GM12872 (cell line): ENCODE results near the gene CD40LG.

Source experiments
- CTCF ChIP-seq: IDR thresholded peaks from 3 replicates; pipeline ENCODE4 v1.5.1; 2011; ENCODE audit warnings: low read depth, mild to moderate bottlenecking, low read length, moderate library complexity; ENCODE audit not compliant: insufficient read depth

Gene CD40LG

GRCh38 chrX:136650811-136651210 is 2.9 kb downstream of the CD40LG start:
- no peak for TF ChIP-seq CTCF

GRCh38 chrX:136652822-136653723 is 5.1 kb downstream of the CD40LG start:
- no peak for TF ChIP-seq CTCF

GRCh38 chrX:136656361-136656964 is 8.5 kb downstream of the CD40LG start:
- no peak for TF ChIP-seq CTCF

GRCh38 chrX:136658151-136658550 is 10.2 kb downstream of the CD40LG start:
- TF ChIP-seq CTCF, result no peak

- no peak for TF ChIP-seq CTCF
Measured at GRCh38 chrX:136659174-136659573, 11.2 kb downstream of the CD40LG start.

GRCh38 chrX:136660896-136661295 is 12.9 kb downstream of the CD40LG start:
- TF ChIP-seq CTCF, result no peak

- TF ChIP-seq CTCF, result no peak
Measured at GRCh38 chrX:136662104-136662503, 14.1 kb downstream of the CD40LG start.
